ENCODE results near the gene DENND4B. TPM values are rescaled to one million over a fixed set of nuclear protein-coding genes. Genes with fewer than 3 reads are reported as not detected.

The DENND4B gene
- total and polyA plus RNA-seq, 2 of the 4 experiments (the other 2 are of a cell fraction): 1.8 to 25.2 TPM

GRCh38 chr1:153919876-153920852 lies 26.4 kb downstream of the DENND4B start:
- H2AK9ac ChIP-seq (replicated peaks; ENCODE audit: low read depth, low read length, poor library complexity): no peak overlapping the region
- no peak overlapping the region for H4K5ac ChIP-seq (ENCODE audit: low read depth, low read length)
- no TSS peak for BruUV-seq (replicated peaks)
- H3K27me3 ChIP-seq (ENCODE audit: control insufficient read depth, insufficient read depth, low read length): no peaks in the 10 kb centered on the region
- H2BK15ac ChIP-seq (ENCODE audit: low read depth, low read length): no peak overlapping the region
- no peak overlapping the region for H2BK20ac ChIP-seq (ENCODE audit: low read depth, low read length)
- no peak overlapping the region for H3K27ac ChIP-seq (ENCODE audit: insufficient read depth, low read length)
- H3K56ac ChIP-seq (ENCODE audit: extremely low read depth, insufficient read depth, low read length): no peak overlapping the region
- H3K9ac ChIP-seq (ENCODE audit: low read depth, low read length): no peak overlapping the region
- TF ChIP-seq CTCF (conservative IDR thresholded peaks at IDR 0.05; ENCODE audit: low read depth, low read length) (peak; percentile 37), RCOR1 (IDR thresholded peaks at IDR 0.05; ENCODE audit: insufficient replicate concordance, low read length) (no peak), RAD21 (IDR thresholded peaks at IDR 0.05; ENCODE audit: low read length) (peak; percentile 27), NFE2L2 (IDR thresholded peaks at IDR 0.05; ENCODE audit: low read depth, low read length) (no peak), FOS (IDR thresholded peaks at IDR 0.05; ENCODE audit: low read depth, low read length) (no peak), SMC3 (IDR thresholded peaks at IDR 0.05; ENCODE audit: low read depth, low read length) (0 out of 2 replicates have a peak, but pooled peaks have one; percentile 12)
- no peak overlapping the region for H2BK120ac ChIP-seq (ENCODE audit: low read depth, low read length)
- H3K79me1 ChIP-seq (ENCODE audit: low read depth in 1 of 2, low read length in 2 of 2): peaks cover 11 to 69% of the 10 kb centered on the region in 2 experiments; a peak in 3 of 4 replicates
- DNase-seq (peak; percentile 42), ATAC-seq (ENCODE audit: low read depth) (no peak)
- peaks cover 59% of the 10 kb centered on the region for H4K20me1 ChIP-seq (ENCODE audit: insufficient read depth, low read length)
- no peak overlapping the region for H3K4me3 ChIP-seq (ENCODE audit: insufficient read depth, low read depth, low read length)
- H3K9me1 ChIP-seq (ENCODE audit: insufficient read depth, low read length): 0 out of 2 replicates have a peak, but pooled peaks cover 9% of the 10 kb centered on the region
- no peak overlapping the region for H2AK5ac ChIP-seq (ENCODE audit: low read depth, low read length)
- CTCF ChIA-PET: interaction anchor here (1.1 to 1.2 kb wide), 2 partner anchors 9 to 10 kb away, joined by 3 read pairs; no protein-coding TSS in a partner anchor
- no peak overlapping the region for H4K8ac ChIP-seq (ENCODE audit: low read depth in 2 of 2, low read length in 2 of 2)
- no peak overlapping the region for H2AFZ ChIP-seq (replicated peaks; ENCODE audit: low read length, poor library complexity)
- in situ Hi-C loops (cut with MboI; ENCODE audit: low sequenced_read_pairs) (no loop called here), dilution Hi-C loops (cut with HindIII; ENCODE audit: low sequenced_read_pairs, unreplicated experiment) (loop anchor here (25.0 kb wide), 1 partner anchor 108 kb away; no protein-coding TSS in a partner anchor), intact Hi-C loops (cut with micrococcal nuclease) (loop anchor here (2.0 to 10.0 kb wide), 3 partner anchors 38 to 125 kb away; no protein-coding TSS in a partner anchor)
- no peaks in the 10 kb centered on the region for H3K9me3 ChIP-seq (ENCODE audit: control insufficient read depth, insufficient read depth, low read length)
- H3K4me1 ChIP-seq (ENCODE audit: control insufficient read depth, insufficient read depth, low read length): peaks cover 11% of the 10 kb centered on the region
- H3K36me3 ChIP-seq (ENCODE audit: control insufficient read depth, insufficient read depth, low read length): 0 out of 2 replicates have a peak, but pooled peaks cover 2% of the 10 kb centered on the region
- peak overlapping the region; percentile 82 for H3K4me2 ChIP-seq (ENCODE audit: low read depth, low read length)
- 57% methylated on average over 1 of the region's 4 CpGs; no CpG with 5 or more reads in 1 of the 2 experiments for WGBS, 2 experiments (ENCODE audit: extremely low coverage in 2 of 2, insufficient read length in 1 of 2)
- H4K91ac ChIP-seq (ENCODE audit: insufficient read depth, low read depth, low read length): no peak overlapping the region
- no peak overlapping the region for H2BK5ac ChIP-seq (ENCODE audit: low read depth, low read length, poor library complexity, severe bottlenecking)
- no peak overlapping the region for H3K18ac ChIP-seq (ENCODE audit: low read depth, low read length)
- peak overlapping the region; percentile 36 for H3K23ac ChIP-seq (ENCODE audit: low read depth, low read length)
- H3K4ac ChIP-seq (ENCODE audit: low read depth, low read length): no peak overlapping the region
- H3K14ac ChIP-seq (replicated peaks; ENCODE audit: low read depth, low read length): peak overlapping the region; percentile 4; the same call in 1 of the 2 replicates
- POLR2A ChIA-PET (ENCODE audit: unreplicated experiment): no interaction called here
